GM19438 (cell line): ENCODE results near the gene CENPC.
A peak's percentile ranks its signal among the peaks of the same experiment; 100 is the strongest.
"Not testable (repeated sequence)": the region's sequence is repeated elsewhere in the genome, so short reads cannot be mapped to it uniquely, and the experiment has no call there.

Source experiments
- ATAC-seq: cut with Tn5 transposase; IDR thresholded peaks from one replicate; pipeline ENCODE4 v1.9.1; 2021; ENCODE audit warnings: low read depth; ENCODE audit not compliant: unreplicated experiment

Gene CENPC

GRCh38 chr4:67483868-67484602 is 61.3 kb downstream of the CENPC start:
- no peak for ATAC-seq

DNA sequence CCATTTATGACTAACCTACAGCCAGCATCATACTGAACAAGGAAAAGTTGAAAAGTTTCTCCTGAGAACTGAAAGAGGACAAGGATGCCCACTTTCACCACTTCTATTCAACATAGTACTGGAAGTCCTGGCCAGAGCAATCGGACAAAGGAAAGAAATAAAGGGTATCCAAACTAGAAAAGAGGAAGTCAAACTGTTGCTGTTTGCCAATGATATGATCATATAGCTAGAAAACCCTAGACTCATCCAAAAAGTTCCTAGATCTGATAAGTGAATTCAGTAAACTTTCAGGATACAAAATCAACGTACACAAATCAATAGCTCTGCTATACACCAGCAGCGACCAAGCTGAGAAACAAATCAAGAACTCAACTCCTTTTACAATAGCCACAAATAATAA is 64.5 kb downstream of the CENPC start:
- ATAC-seq: no peak

- ATAC-seq: no peak
Measured at GRCh38 chr4:67475155-67475554, 70.1 kb downstream of the CENPC start.

- ATAC-seq: no peak
Measured at GRCh38 chr4:67470871-67471270, 74.4 kb downstream of the CENPC start.

DNA sequence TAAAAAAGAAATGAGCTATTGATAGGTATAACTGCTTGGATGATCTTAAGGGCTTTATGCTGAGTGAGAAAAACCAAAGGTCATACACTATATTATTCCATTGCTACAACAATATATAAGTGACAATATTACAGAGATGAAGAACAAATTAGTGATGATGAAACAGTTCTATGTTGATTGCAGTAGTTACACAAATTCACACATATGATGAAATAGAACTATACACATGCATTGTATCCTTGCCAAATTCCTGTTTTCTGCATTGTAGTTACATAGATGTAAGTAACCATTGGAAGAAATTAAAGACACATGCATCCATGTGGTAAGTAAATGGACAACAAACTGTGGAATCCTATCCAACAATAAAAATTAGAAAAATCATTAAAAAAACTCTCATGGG is 76.5 kb downstream of the CENPC start:
- ATAC-seq: no peak

- ATAC-seq: no peak
Measured at GRCh38 chr4:67466751-67467150, 78.6 kb downstream of the CENPC start.

GRCh38 chr4:67465763-67466052 is 79.6 kb downstream of the CENPC start:
- no peak for ATAC-seq

- no peak for ATAC-seq
Measured at GRCh38 chr4:67465032-67465762, 80.1 kb downstream of the CENPC start.

DNA sequence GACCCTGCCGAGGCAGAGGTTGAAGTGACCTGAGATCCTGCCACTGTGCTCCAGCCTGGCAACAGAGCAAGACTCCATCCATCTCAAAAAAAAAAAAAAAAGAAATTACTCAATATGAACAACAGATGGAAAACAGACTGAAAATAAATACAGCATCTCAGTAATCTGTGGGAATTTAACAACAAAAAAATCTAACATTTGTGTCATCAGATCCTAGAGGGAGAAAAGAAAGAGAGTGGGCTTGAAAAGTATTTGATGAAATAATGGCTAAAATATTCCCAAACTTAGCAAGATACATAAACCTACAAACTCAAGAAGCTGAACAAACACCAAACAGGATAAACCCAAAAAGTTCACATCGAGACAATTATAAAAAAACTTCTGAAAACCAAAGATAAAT is 84.7 kb downstream of the CENPC start:
- no peak for ATAC-seq

- ATAC-seq: no peak
Measured at GRCh38 chr4:67459164-67459563, 86.1 kb downstream of the CENPC start.

DNA sequence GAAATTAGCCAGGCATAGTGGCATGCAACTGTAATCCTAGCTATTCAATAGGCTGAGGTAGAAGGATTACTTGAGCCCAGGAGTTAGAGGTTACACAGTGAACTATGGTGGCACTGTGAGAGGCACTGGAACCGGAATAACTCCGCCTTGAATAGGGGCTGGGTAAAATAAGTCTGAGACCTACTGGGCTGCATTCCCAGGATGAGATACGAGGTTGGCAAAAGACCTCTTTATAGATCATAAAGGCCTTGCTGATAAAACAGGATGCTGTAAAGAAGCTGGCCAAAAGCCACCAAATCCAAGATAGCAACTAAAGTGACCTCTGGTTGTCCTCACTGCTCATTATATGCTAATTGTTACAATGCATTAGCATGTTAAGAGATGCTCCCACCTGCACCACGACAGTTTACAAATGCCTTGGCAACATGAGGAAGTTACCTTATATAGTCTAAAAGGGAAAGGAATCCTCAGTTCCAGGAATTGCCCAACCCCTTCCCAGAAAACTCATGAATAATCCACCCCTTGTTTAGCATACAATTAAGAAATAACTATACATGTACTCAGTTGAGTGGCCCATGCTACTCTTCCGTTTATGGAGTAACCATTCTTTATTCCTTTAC is 88.6 kb downstream of the CENPC start:
- no peak for ATAC-seq

GRCh38 chr4:67452846-67453205 is 92.5 kb downstream of the CENPC start:
- ATAC-seq: not testable (repeated sequence)

- no peak for ATAC-seq
Measured at GRCh38 chr4:67452100-67452845, 93.0 kb downstream of the CENPC start.

- no peak for ATAC-seq
Measured at GRCh38 chr4:67451464-67451863, 93.8 kb downstream of the CENPC start.

DNA sequence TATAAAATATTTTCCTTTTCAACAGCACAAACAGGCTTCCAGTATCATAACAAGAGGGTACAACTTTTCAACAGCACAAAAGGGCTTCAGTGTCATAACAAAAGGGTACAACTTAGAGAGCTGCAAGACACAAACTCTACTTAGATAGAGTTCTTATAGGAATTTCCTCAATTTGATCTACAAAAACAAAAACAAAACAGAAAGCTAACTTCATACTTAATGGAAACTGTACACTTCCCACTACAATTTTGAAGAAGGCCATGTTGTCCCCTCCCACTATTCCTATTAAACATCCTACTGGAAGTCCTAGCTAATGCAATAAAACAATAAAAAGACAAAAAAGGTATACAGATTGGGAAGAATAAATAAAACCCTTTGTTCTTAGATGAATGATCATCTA is 96.7 kb downstream of the CENPC start:
- no peak for ATAC-seq

DNA sequence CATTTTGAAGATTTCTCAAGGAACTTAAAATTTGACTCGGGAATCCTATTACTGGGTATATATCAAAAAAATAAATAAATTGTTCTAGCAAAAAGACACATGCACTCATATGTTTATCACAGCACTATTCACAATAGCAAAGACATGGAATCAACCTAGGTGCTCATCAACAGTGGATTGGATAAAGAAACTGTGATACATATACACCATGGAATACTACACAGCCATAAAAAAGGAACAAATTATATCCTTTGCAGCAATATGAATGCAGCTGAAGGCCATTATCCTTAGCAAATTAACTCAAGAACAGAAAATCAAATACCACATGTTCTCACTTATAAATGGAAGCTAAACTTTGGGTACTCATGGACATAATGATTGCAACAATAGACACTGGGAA is 97.4 kb downstream of the CENPC start:
- ATAC-seq: no peak

DNA sequence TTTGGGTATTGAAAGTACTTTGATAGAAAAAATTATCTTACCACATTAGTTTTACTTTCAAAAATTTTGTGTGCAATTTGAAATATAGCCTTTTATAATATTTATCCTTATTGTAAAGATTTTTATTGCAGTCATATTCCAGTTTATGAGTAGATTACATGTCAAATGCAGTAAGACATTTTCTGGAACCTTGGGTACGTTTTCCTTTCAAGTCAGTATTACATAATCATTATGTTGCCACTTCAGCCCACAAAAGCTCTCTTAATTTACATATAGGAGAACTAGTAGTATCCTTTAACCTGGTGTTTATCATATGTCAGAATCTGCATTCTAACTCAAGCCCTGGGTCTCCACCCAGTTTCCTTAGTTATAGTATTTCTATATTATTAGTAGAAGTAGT is 98.5 kb downstream of the CENPC start:
- no peak for ATAC-seq

DNA sequence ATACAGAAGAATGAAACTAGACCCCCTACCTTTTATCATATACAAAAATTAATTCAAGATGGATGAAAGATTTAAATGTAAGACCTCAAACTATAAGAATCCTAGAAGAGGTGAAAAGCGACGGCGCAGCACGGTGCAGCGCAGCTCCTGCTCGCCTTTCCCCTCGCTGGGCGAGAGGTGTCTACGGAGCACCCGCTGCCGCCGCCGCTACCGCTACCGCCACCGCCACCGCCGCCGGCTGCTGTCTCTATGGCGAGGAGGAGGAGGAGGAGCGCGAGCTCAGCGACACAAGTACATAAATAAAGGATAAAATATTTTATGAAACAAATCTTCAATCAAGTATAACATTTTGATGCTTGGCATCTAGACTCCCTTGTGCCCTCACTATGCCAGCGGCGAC is 99.4 kb downstream of the CENPC start:
- ATAC-seq: not testable (repeated sequence)

DNA sequence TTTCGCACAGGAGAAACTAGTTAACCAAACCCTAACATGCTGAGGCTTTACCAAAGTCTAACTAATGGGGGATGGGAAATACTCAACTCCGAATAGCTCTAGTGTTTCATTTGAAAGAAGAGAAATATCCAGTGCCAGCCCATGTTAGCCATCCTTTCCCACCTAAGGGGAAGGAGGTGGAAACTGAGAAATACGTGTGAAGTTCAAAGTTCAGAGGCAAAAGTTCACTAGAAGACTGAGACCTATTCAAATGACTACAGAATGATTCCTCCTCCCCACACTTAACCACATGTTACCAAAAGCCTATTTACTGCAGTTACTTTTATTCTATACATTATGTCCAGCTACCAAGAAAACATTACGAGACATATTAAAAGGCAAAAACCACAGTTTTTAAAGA is 106.3 kb downstream of the CENPC start:
- no peak for ATAC-seq

DNA sequence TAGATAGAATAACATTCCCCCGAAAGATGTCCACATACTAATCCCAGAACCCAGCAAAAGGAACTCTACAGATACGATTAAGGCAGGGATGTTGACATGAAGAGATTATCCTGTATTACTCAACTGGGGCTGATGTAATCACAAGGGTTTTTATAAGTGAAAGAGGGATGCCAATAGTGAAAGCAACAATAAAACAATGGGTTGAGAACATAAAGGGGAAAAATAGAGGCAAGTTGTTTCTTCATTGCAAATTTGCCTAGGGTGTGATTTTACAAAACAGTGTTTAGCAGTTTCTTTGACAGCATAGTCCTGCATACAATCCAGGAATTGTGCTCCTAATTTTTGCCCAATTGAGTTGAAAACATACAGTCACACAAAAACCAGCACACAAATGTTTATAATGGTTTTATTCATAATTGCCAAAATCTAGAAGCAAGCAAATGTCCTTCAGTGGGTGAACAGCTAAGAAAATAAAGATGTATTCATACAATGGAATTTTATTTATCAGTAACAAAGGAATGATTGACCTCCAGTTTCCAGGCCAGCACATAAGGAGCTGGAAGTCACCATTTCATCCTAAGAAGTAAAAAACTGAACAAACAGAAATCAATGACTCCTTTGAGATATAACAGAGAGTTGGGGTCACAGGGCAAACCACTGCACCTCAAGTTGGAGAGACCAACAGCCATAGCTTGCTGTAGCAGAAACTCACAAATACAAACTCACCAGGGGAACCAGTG is 107.2 kb downstream of the CENPC start:
- no peak for ATAC-seq

DNA sequence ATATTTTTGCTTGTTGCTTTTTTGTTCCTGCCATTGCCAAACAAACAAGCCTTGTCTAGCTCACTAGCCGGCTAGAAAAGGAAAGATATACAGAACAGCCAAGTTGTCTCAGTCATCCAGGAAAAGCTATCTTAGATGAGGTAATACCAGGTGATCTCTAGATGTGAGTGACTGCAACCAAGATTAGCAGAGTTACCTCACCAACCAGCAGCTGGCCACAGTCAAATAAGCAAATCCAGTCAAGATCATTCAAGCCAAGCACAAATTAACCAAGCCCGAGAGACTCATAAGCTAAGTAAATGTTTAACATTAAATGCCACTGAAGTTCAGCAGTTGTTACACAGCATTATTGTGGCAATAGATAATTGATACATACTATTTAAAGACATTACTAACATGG is 108.6 kb downstream of the CENPC start:
- peak; percentile 62 for ATAC-seq
